Measurements from ENCODE around the gene CADPS2. TPM values are rescaled to one million over a fixed set of nuclear protein-coding genes. Genes with fewer than 3 reads are reported as not detected.

The CADPS2 gene
- total and polyA plus RNA-seq, 2 of the 4 experiments (the other 2 are of a cell fraction), result 0.10 to 0.54 TPM

- no peak overlapping the region for H2BK20ac ChIP-seq (ENCODE audit: low read depth, low read length)
These were observed 233.4 kb downstream of the CADPS2 start for GRCh38 chr7:122652876-122653275.

More at GRCh38 chr7:122652876-122653275, 233.4 kb downstream of the CADPS2 start:
- Histone ChIP-seq H3K56ac (ENCODE audit: extremely low read depth, insufficient read depth, low read length) (no peak overlapping the region), H3K9me3 (ENCODE audit: control insufficient read depth, insufficient read depth, low read length) (peaks cover 2% of the 10 kb centered on the region; the same call in 1 of the 2 replicates), H3K27ac (ENCODE audit: insufficient read depth, low read length) (no peak overlapping the region), H4K20me1 (ENCODE audit: insufficient read depth, low read length) (no peaks in the 10 kb centered on the region), H2BK120ac (ENCODE audit: low read depth, low read length) (no peak overlapping the region), H3K4me3 (ENCODE audit: insufficient read depth, low read depth, low read length) (no peak overlapping the region), H3K36me3 (ENCODE audit: control insufficient read depth, insufficient read depth, low read length) (no peaks in the 10 kb centered on the region), H3K23ac (ENCODE audit: low read depth, low read length) (no peak overlapping the region), H4K8ac (ENCODE audit: low read depth in 2 of 2, low read length in 2 of 2) (no peak overlapping the region), H4K5ac (ENCODE audit: low read depth, low read length) (no peak overlapping the region), H3K9me1 (ENCODE audit: insufficient read depth, low read length) (no peaks in the 10 kb centered on the region), H3K27me3 (ENCODE audit: control insufficient read depth, insufficient read depth, low read length) (no peaks in the 10 kb centered on the region), H3K9ac (ENCODE audit: low read depth, low read length) (no peak overlapping the region), H3K79me1 (ENCODE audit: low read depth in 1 of 2, low read length in 2 of 2) (no peaks in the 10 kb centered on the region), H3K4ac (ENCODE audit: low read depth, low read length) (no peak overlapping the region), H2BK5ac (ENCODE audit: low read depth, low read length, poor library complexity, severe bottlenecking) (no peak overlapping the region), H2AFZ (replicated peaks; ENCODE audit: low read length, poor library complexity) (no peak overlapping the region), H3K4me1 (ENCODE audit: control insufficient read depth, insufficient read depth, low read length) (no peaks in the 10 kb centered on the region), H2AK5ac (ENCODE audit: low read depth, low read length) (no peak overlapping the region), H4K91ac (ENCODE audit: insufficient read depth, low read depth, low read length) (no peak overlapping the region), H2BK15ac (ENCODE audit: low read depth, low read length) (no peak overlapping the region), H3K14ac (replicated peaks; ENCODE audit: low read depth, low read length) (no peak overlapping the region), H3K4me2 (ENCODE audit: low read depth, low read length) (no peak overlapping the region), H3K18ac (ENCODE audit: low read depth, low read length) (no peak overlapping the region), H2AK9ac (replicated peaks; ENCODE audit: low read depth, low read length, poor library complexity) (no peak overlapping the region)
- POLR2A ChIA-PET (ENCODE audit: unreplicated experiment), result no interaction called here
- TF ChIP-seq ELK1 (IDR thresholded peaks at IDR 0.05; ENCODE audit: borderline replicate concordance, low read depth, low read length) (no peak), MXI1 (IDR thresholded peaks at IDR 0.05; ENCODE audit: borderline replicate concordance, low read depth, low read length) (no peak), RCOR1 (IDR thresholded peaks at IDR 0.05; ENCODE audit: insufficient replicate concordance, low read length) (no peak), POLR2A (IDR thresholded peaks at IDR 0.05; ENCODE audit: low read depth, low read length) (no peak), CHD1 (IDR thresholded peaks at IDR 0.05; ENCODE audit: low read depth, low read length) (no peak), BHLHE40 (IDR thresholded peaks at IDR 0.05; ENCODE audit: low read depth, low read length) (no peak), SMC3 (IDR thresholded peaks at IDR 0.05; ENCODE audit: low read depth, low read length) (no peak), FOS (IDR thresholded peaks at IDR 0.05; ENCODE audit: low read depth, low read length) (no peak), CEBPB (IDR thresholded peaks at IDR 0.05; ENCODE audit: low read depth, low read length) (no peak), RFX5 (IDR thresholded peaks at IDR 0.05; ENCODE audit: low read depth, low read length) (no peak), CTCF (conservative IDR thresholded peaks at IDR 0.05; ENCODE audit: low read depth, low read length) (no peak), NFE2L2 (IDR thresholded peaks at IDR 0.05; ENCODE audit: low read depth, low read length) (no peak), MAZ (IDR thresholded peaks at IDR 0.05; ENCODE audit: borderline replicate concordance, low read depth, low read length) (no peak), MAFK (IDR thresholded peaks at IDR 0.05; ENCODE audit: low read depth, low read length) (no peak), RAD21 (IDR thresholded peaks at IDR 0.05; ENCODE audit: low read length) (no peak), USF2 (IDR thresholded peaks at IDR 0.05; ENCODE audit: low read depth, low read length) (no peak)
- 20% methylated on average over 2 of the region's 4 CpGs; no CpG with 5 or more reads in 1 of the 2 experiments for WGBS, 2 experiments (ENCODE audit: extremely low coverage in 2 of 2, insufficient read length in 1 of 2)
- dilution Hi-C loops (cut with HindIII; ENCODE audit: low sequenced_read_pairs, unreplicated experiment) (no loop called here), in situ Hi-C loops (cut with MboI; ENCODE audit: low sequenced_read_pairs) (no loop called here), intact Hi-C loops (cut with micrococcal nuclease) (no loop called here)
- no peak for ATAC-seq (ENCODE audit: low read depth)
- CTCF ChIA-PET, result no interaction called here
- no peak for DNase-seq
- no TSS peak for BruUV-seq (replicated peaks)
